Measurements from ENCODE around the gene KDM4D. TPM values are rescaled to one million over a fixed set of nuclear protein-coding genes. Genes with fewer than 3 reads are reported as not detected.

Gene KDM4D
- total RNA-seq, 1 experiment from 2014 or later = 2.4 TPM

DNA sequence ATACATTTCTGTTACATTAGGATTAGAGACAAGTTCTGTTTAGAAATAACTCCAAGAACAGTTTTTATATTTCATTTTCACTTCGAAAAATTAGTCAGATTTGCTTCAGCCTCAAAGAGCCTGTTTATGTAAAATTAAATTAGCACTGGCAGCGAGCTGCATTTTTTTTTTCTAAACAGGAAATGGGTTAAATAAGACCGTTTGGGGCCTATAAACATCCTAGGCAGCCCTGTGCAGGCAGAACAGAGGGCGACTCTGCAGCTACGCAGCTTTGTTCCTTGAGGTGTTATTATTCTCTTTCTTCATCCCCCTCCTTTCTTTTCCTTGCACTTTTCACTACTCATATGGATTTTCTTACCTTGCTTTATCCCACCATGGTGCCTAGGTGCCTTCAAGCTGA is 48.9 kb upstream of the KDM4D start:
- no peak for ATAC-seq
- POLR2A ChIA-PET = no interaction called here
- DNase-seq (ENCODE audit: low spot score) = no peak
- TF ChIP-seq, protein P1, sequence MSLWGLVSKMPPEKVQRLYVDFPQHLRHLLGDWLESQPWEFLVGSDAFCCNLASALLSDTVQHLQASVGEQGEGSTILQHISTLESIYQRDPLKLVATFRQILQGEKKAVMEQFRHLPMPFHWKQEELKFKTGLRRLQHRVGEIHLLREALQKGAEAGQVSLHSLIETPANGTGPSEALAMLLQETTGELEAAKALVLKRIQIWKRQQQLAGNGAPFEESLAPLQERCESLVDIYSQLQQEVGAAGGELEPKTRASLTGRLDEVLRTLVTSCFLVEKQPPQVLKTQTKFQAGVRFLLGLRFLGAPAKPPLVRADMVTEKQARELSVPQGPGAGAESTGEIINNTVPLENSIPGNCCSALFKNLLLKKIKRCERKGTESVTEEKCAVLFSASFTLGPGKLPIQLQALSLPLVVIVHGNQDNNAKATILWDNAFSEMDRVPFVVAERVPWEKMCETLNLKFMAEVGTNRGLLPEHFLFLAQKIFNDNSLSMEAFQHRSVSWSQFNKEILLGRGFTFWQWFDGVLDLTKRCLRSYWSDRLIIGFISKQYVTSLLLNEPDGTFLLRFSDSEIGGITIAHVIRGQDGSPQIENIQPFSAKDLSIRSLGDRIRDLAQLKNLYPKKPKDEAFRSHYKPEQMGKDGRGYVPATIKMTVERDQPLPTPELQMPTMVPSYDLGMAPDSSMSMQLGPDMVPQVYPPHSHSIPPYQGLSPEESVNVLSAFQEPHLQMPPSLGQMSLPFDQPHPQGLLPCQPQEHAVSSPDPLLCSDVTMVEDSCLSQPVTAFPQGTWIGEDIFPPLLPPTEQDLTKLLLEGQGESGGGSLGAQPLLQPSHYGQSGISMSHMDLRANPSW (CRISPR knock-in tag; conservative IDR thresholded peaks at IDR 0.05; ENCODE audit: low read depth) = no peak
- no peak for TF ChIP-seq ZNF396 (CRISPR knock-in tag; IDR thresholded peaks at IDR 0.05; ENCODE audit: borderline replicate concordance)
- Mint-ChIP-seq H3K27ac (no peak overlapping the region), H3K27me3 (ENCODE audit: low read depth) (no peaks in the 10 kb centered on the region; the same call in 1 of the 2 replicates), H3K4me1 (peaks cover 15% of the 10 kb centered on the region), H3K36me3 (no peaks in the 10 kb centered on the region), H3K9me3 (no peaks in the 10 kb centered on the region), H3K4me3 (no peak overlapping the region)
- CTCF ChIA-PET = interaction anchor here (0.7 kb wide), 1 partner anchor 27 kb away, joined by 3 read pairs; no protein-coding TSS in a partner anchor

DNA sequence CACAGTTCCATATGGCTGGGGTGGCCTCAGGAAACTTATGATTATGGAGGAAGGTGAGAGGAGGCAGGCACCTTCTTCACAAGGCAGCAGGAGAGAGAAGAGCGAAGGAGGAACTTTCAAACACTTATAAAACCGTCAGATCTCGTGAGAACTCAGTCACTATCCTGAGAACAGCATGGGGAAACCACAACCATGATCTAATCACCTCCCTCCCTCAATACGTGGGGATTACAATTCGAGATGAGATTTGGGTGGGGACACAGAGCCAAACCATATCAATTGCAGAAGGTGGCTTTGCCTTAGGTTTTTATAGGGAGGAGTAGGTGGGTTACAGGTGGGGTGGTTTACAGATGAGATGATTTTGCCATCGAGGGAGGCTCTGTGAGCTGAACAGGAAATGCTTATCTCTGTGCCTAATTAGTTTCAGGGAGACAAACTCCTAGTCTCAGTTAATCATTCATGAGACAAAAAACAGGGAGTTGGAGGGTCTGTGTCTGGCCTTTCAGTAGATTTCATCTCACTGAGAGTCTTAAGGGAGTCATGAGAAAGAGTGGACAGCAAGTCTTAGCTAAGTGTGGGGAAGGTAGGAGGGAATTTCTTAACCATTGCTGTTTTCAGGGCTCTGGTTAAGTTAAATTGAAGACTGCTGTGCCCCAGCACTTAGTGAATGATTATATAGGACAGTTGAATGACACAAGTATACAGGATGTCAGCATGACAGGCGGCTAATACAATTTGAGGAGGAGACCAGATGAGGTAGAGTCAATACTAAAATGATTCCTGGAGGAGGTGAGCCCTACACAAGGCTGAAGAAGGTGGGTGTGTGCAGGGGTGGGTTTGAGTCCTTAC is 47.9 kb upstream of the KDM4D start:
- ChIA-PET CTCF (no interaction called here), POLR2A (no interaction called here)
- no peak for TF ChIP-seq CREB1 (CRISPR knock-in tag; IDR thresholded peaks at IDR 0.05)
- TF ChIP-seq, protein P2, sequence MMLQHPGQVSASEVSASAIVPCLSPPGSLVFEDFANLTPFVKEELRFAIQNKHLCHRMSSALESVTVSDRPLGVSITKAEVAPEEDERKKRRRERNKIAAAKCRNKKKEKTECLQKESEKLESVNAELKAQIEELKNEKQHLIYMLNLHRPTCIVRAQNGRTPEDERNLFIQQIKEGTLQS (CRISPR knock-in tag; conservative IDR thresholded peaks at IDR 0.05) = no peak
- TF ChIP-seq, protein P3, sequence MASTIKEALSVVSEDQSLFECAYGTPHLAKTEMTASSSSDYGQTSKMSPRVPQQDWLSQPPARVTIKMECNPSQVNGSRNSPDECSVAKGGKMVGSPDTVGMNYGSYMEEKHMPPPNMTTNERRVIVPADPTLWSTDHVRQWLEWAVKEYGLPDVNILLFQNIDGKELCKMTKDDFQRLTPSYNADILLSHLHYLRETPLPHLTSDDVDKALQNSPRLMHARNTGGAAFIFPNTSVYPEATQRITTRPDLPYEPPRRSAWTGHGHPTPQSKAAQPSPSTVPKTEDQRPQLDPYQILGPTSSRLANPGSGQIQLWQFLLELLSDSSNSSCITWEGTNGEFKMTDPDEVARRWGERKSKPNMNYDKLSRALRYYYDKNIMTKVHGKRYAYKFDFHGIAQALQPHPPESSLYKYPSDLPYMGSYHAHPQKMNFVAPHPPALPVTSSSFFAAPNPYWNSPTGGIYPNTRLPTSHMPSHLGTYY (CRISPR knock-in tag; IDR thresholded peaks at IDR 0.05) = no peak
- no peak for TF ChIP-seq ZNF671 (CRISPR knock-in tag; IDR thresholded peaks at IDR 0.05)
- TF ChIP-seq RELA (CRISPR knock-in tag; IDR thresholded peaks at IDR 0.05; ENCODE audit: borderline replicate concordance) = no peak
- TF ChIP-seq, protein P4, sequence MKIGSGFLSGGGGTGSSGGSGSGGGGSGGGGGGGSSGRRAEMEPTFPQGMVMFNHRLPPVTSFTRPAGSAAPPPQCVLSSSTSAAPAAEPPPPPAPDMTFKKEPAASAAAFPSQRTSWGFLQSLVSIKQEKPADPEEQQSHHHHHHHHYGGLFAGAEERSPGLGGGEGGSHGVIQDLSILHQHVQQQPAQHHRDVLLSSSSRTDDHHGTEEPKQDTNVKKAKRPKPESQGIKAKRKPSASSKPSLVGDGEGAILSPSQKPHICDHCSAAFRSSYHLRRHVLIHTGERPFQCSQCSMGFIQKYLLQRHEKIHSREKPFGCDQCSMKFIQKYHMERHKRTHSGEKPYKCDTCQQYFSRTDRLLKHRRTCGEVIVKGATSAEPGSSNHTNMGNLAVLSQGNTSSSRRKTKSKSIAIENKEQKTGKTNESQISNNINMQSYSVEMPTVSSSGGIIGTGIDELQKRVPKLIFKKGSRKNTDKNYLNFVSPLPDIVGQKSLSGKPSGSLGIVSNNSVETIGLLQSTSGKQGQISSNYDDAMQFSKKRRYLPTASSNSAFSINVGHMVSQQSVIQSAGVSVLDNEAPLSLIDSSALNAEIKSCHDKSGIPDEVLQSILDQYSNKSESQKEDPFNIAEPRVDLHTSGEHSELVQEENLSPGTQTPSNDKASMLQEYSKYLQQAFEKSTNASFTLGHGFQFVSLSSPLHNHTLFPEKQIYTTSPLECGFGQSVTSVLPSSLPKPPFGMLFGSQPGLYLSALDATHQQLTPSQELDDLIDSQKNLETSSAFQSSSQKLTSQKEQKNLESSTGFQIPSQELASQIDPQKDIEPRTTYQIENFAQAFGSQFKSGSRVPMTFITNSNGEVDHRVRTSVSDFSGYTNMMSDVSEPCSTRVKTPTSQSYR (CRISPR knock-in tag; IDR thresholded peaks at IDR 0.05) = no peak
- TF ChIP-seq KAT7 (CRISPR knock-in tag; IDR thresholded peaks at IDR 0.05; ENCODE audit: borderline replicate concordance) = no peak
- Mint-ChIP-seq H3K4me1 (peaks cover 15% of the 10 kb centered on the region), H3K27me3 (ENCODE audit: low read depth) (no peaks in the 10 kb centered on the region; the same call in 1 of the 2 replicates), H3K4me3 (no peak overlapping the region), H3K9me3 (no peaks in the 10 kb centered on the region), H3K36me3 (no peaks in the 10 kb centered on the region), H3K27ac (no peak overlapping the region)
- DNase-seq (ENCODE audit: low spot score) (no peak), ATAC-seq (no peak)

DNA sequence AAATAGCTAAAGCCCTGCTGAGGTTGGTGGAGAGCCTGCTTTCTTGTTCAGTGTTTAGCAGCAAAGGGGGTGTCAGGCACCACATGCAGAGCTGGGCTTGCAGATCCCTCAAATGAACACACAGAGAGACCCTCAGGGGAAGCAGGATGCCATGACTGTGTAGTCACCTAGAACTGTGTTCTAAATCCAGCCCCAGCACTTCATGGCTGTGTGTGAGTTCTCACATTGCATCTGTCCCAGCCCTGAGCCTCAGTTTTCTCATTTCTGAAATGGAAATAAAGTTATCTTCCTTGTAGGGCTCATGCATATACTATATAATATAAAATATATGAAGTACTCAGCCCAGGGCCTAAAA is 47.3 kb upstream of the KDM4D start:
- Mint-ChIP-seq H3K9me3 (no peaks in the 10 kb centered on the region), H3K4me1 (peaks cover 15% of the 10 kb centered on the region), H3K36me3 (no peaks in the 10 kb centered on the region), H3K27me3 (ENCODE audit: low read depth) (no peaks in the 10 kb centered on the region), H3K27ac (no peak overlapping the region), H3K4me3 (no peak overlapping the region)
- ChIA-PET POLR2A (no interaction called here), CTCF (no interaction called here)
- ATAC-seq (no peak), DNase-seq (ENCODE audit: low spot score) (no peak)
- no peak for TF ChIP-seq PRRX2 (CRISPR knock-in tag; IDR thresholded peaks at IDR 0.05)
- TF ChIP-seq, protein P5, sequence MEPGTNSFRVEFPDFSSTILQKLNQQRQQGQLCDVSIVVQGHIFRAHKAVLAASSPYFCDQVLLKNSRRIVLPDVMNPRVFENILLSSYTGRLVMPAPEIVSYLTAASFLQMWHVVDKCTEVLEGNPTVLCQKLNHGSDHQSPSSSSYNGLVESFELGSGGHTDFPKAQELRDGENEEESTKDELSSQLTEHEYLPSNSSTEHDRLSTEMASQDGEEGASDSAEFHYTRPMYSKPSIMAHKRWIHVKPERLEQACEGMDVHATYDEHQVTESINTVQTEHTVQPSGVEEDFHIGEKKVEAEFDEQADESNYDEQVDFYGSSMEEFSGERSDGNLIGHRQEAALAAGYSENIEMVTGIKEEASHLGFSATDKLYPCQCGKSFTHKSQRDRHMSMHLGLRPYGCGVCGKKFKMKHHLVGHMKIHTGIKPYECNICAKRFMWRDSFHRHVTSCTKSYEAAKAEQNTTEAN (CRISPR knock-in tag; IDR thresholded peaks at IDR 0.05) = no peak
- TF ChIP-seq SMAD3 (CRISPR knock-in tag; IDR thresholded peaks at IDR 0.05; ENCODE audit: borderline replicate concordance) = no peak
- TF ChIP-seq, protein P6, sequence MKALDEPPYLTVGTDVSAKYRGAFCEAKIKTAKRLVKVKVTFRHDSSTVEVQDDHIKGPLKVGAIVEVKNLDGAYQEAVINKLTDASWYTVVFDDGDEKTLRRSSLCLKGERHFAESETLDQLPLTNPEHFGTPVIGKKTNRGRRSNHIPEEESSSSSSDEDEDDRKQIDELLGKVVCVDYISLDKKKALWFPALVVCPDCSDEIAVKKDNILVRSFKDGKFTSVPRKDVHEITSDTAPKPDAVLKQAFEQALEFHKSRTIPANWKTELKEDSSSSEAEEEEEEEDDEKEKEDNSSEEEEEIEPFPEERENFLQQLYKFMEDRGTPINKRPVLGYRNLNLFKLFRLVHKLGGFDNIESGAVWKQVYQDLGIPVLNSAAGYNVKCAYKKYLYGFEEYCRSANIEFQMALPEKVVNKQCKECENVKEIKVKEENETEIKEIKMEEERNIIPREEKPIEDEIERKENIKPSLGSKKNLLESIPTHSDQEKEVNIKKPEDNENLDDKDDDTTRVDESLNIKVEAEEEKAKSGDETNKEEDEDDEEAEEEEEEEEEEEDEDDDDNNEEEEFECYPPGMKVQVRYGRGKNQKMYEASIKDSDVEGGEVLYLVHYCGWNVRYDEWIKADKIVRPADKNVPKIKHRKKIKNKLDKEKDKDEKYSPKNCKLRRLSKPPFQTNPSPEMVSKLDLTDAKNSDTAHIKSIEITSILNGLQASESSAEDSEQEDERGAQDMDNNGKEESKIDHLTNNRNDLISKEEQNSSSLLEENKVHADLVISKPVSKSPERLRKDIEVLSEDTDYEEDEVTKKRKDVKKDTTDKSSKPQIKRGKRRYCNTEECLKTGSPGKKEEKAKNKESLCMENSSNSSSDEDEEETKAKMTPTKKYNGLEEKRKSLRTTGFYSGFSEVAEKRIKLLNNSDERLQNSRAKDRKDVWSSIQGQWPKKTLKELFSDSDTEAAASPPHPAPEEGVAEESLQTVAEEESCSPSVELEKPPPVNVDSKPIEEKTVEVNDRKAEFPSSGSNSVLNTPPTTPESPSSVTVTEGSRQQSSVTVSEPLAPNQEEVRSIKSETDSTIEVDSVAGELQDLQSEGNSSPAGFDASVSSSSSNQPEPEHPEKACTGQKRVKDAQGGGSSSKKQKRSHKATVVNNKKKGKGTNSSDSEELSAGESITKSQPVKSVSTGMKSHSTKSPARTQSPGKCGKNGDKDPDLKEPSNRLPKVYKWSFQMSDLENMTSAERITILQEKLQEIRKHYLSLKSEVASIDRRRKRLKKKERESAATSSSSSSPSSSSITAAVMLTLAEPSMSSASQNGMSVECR (CRISPR knock-in tag; IDR thresholded peaks at IDR 0.05; ENCODE audit: borderline replicate concordance) = no peak
- no peak for TF ChIP-seq OVOL2 (CRISPR knock-in tag; IDR thresholded peaks at IDR 0.05; ENCODE audit: borderline replicate concordance)
- no peak for TF ChIP-seq NFATC4 (CRISPR knock-in tag; IDR thresholded peaks at IDR 0.05)
- TF ChIP-seq CREM (CRISPR knock-in tag; IDR thresholded peaks at IDR 0.05) = no peak
- no peak for TF ChIP-seq SOX15 (CRISPR knock-in tag; IDR thresholded peaks at IDR 0.05)
- TF ChIP-seq, protein P7, sequence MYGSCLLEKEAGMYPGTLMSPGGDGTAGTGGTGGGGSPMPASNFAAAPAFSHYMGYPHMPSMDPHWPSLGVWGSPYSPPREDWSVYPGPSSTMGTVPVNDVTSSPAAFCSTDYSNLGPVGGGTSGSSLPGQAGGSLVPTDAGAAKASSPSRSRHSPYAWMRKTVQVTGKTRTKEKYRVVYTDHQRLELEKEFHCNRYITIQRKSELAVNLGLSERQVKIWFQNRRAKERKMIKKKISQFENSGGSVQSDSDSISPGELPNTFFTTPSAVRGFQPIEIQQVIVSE (CRISPR knock-in tag; IDR thresholded peaks at IDR 0.05; ENCODE audit: borderline replicate concordance) = no peak
